ENCODE data around the gene CTXN1.

CTXN1 gene

GRCh38 chr19:7910321-7911161 lies 15.4 kb downstream of the CTXN1 start:
- ChIA-PET POLR2A (interaction anchor here (0.7 to 2.2 kb wide), 3 partner anchors 10 to 42 kb away, joined by 3 to 15 read pairs (median 3); partner anchors contain the start of genes SNAPC2 and TIMM44), CTCF (interaction anchor here (1.0 kb wide), 1 partner anchor 10 kb away, joined by 5 read pairs; no protein-coding TSS in a partner anchor)
- no peak overlapping the region for H3K27ac ChIP-seq (ENCODE audit: extremely low read depth, low read depth, low read length)
- no peak overlapping the region for H3K4me3 ChIP-seq (ENCODE audit: low read depth, low read length)
- H3K4me1 ChIP-seq (ENCODE audit: control insufficient read depth, insufficient read depth, low read length): no peaks in the 10 kb centered on the region; the same call in 1 of the 2 replicates
- peaks cover 0 to 45% of the 10 kb centered on the region in 2 experiments; a peak in 2 of 3 replicates for H3K36me3 ChIP-seq (ENCODE audit: control insufficient read depth in 2 of 2, insufficient read depth in 1 of 2, low read length in 2 of 2)
- TF ChIP-seq PRDM6 (tag by site-specific recombination; IDR thresholded peaks at IDR 0.05): no peak
- no peak for TF ChIP-seq MEIS1 (CRISPR knock-in tag; IDR thresholded peaks at IDR 0.05; ENCODE audit: borderline replicate concordance)
- no peak for TF ChIP-seq ZNF600 (tag by site-specific recombination; IDR thresholded peaks at IDR 0.05)
- no peak for TF ChIP-seq ZNF202 (tag by site-specific recombination; IDR thresholded peaks at IDR 0.05; ENCODE audit: borderline replicate concordance)
- TF ChIP-seq ZNF169 (tag by site-specific recombination; IDR thresholded peaks at IDR 0.05): no peak
- TF ChIP-seq ZNF561 (tag by site-specific recombination; IDR thresholded peaks at IDR 0.05; ENCODE audit: borderline replicate concordance): no peak
- H3K9me3 ChIP-seq (ENCODE audit: control insufficient read depth, insufficient read depth, low read depth, low read length): no peaks in the 10 kb centered on the region

DNA sequence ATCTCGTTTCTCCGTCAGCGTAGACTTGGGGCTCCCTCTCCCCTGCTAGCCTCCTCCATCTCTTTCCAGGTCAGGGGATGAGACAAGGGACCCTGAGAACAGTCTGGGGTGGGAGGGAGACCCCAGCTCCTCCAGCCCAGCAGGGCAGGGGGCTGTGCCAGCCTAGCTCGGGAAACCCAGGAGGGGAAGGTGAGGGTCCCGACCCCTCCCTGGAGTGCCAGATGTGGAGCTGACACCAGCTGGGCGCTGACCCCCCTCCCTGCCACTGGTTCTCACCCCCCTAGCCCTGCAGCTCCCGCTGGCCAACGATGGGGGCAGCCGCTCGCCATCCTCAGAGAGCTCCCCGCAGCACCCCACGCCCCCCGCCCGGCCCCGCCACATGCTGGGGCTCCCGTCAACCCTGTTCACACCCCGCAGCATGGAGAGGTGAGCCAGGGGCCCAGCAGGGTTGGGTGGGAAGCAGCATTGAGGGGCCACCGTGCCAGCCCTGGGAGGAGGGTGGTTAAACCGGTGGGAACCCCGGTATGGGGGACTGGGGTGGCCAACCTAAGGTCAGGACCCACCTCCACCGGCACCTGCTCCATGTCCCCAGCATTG lies 16.4 kb downstream of the CTXN1 start:
- H3K27ac ChIP-seq (ENCODE audit: extremely low read depth, low read depth, low read length): no peak overlapping the region
- peaks cover 0 to 45% of the 10 kb centered on the region in 2 experiments; a peak in 2 of 3 replicates for H3K36me3 ChIP-seq (ENCODE audit: control insufficient read depth in 2 of 2, insufficient read depth in 1 of 2, low read length in 2 of 2)
- TF ChIP-seq, protein P1, sequence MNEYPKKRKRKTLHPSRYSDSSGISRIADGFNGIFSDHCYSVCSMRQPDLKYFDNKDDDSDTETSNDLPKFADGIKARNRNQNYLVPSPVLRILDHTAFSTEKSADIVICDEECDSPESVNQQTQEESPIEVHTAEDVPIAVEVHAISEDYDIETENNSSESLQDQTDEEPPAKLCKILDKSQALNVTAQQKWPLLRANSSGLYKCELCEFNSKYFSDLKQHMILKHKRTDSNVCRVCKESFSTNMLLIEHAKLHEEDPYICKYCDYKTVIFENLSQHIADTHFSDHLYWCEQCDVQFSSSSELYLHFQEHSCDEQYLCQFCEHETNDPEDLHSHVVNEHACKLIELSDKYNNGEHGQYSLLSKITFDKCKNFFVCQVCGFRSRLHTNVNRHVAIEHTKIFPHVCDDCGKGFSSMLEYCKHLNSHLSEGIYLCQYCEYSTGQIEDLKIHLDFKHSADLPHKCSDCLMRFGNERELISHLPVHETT (tag by site-specific recombination; IDR thresholded peaks at IDR 0.05): no peak
- no peak for TF ChIP-seq ZNF302 (tag by site-specific recombination; IDR thresholded peaks at IDR 0.05; ENCODE audit: low read depth)
- no peak for TF ChIP-seq ZNF785 (tag by site-specific recombination; IDR thresholded peaks at IDR 0.05)
- no peak for TF ChIP-seq ZNF48 (tag by site-specific recombination; IDR thresholded peaks at IDR 0.05)
- CTCF ChIA-PET: interaction anchor here (0.6 to 1.0 kb wide), 2 partner anchors 10 to 730 kb away, joined by 3 to 5 read pairs; no protein-coding TSS in a partner anchor
- H3K4me3 ChIP-seq (ENCODE audit: low read depth, low read length): no peak overlapping the region
- POLR2A ChIA-PET: interaction anchor here (1.4 to 2.7 kb wide), 2 partner anchors 8 to 11 kb away, joined by 9 to 16 read pairs; partner anchors contain the start of gene SNAPC2
- no peaks in the 10 kb centered on the region for H3K9me3 ChIP-seq (ENCODE audit: control insufficient read depth, insufficient read depth, low read depth, low read length)
- H3K4me1 ChIP-seq (ENCODE audit: control insufficient read depth, insufficient read depth, low read length): peaks cover 4% of the 10 kb centered on the region; the same call in 1 of the 2 replicates

DNA sequence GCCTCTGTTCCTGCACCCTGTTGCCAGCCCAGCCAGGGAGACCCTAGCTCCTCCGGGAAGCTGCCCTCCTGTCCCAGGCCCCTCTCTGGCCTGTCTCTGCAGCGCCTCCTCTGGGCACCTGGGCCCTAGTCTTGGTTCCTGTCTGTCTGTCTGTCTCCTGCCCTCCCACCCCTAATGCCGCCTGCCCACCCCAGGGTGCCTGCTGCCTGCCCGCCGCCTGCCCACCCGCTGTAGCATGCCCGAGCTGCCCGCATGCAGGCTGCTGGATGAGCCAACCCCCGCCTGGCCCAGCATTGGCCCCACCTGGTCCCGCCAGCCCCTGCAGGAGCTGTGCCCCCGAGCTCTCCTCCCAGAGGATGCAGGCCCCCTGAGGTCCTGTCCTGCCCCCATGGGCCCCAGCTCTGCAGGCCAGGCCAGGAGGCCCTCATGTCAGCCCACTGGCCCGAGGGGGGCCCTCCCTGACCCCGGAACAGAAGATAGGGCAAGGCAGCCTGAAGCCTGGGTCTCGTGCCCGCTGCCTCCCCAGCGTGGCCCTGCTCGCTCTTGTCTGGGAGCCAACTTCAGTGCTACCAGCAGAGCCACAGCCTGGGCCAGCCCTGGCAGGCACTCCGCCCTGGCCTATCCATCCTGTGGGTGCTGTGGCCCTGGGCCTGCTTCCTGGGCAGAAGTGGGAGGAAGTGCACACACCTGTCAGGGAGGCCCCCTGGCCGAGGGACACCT lies 17.0 kb downstream of the CTXN1 start:
- POLR2A ChIA-PET: interaction anchor here (0.6 to 2.7 kb wide), 3 partner anchors 9 to 17 kb away, joined by 3 to 16 read pairs (median 9); partner anchors contain the start of gene SNAPC2
- Histone ChIP-seq H3K36me3 (ENCODE audit: control insufficient read depth in 2 of 2, insufficient read depth in 1 of 2, low read length in 2 of 2) (peaks cover 0 to 45% of the 10 kb centered on the region in 2 experiments; a peak in 2 of 3 replicates), H3K27ac (ENCODE audit: extremely low read depth, low read depth, low read length) (no peak overlapping the region), H3K9me3 (ENCODE audit: control insufficient read depth, insufficient read depth, low read depth, low read length) (no peaks in the 10 kb centered on the region), H3K4me3 (ENCODE audit: low read depth, low read length) (no peak overlapping the region), H3K4me1 (ENCODE audit: control insufficient read depth, insufficient read depth, low read length) (peaks cover 5% of the 10 kb centered on the region; the same call in 1 of the 2 replicates)
- peak; percentile 54 for TF ChIP-seq GLIS2 (tag by site-specific recombination; IDR thresholded peaks at IDR 0.05)
- TF ChIP-seq MEIS1 (CRISPR knock-in tag; IDR thresholded peaks at IDR 0.05; ENCODE audit: borderline replicate concordance): no peak
- TF ChIP-seq GLIS1 (tag by site-specific recombination; IDR thresholded peaks at IDR 0.05): peak; percentile 83
- no peak for TF ChIP-seq ZNF302 (tag by site-specific recombination; IDR thresholded peaks at IDR 0.05; ENCODE audit: low read depth)
- TF ChIP-seq ZIC2 (tag by site-specific recombination; IDR thresholded peaks at IDR 0.05): peak; percentile 58; the same call in 1 of the 2 replicates
- peak; percentile 39; the same call in 1 of the 2 replicates for TF ChIP-seq ZNF423 (tag by site-specific recombination; IDR thresholded peaks at IDR 0.05)
- no peak for TF ChIP-seq ZBTB20 (tag by site-specific recombination; IDR thresholded peaks at IDR 0.05)
- CTCF ChIA-PET: interaction anchor here (0.6 to 1.7 kb wide), 5 partner anchors 9 to 731 kb away, joined by 3 to 6 read pairs (median 3); no protein-coding TSS in a partner anchor
